Glutamatergic neuron (in vitro differentiated cells): ENCODE results near the gene SRPRA. TPM values are rescaled to one million over a fixed set of nuclear protein-coding genes. Genes with fewer than 3 reads are reported as not detected.

ENCODE experiments used
- DNase-seq: peaks from one replicate; pipeline ENCODE4 v3.0.0; 2022
- H3K27ac Mint-ChIP-seq: one replicate; pipeline ENCODE4 v1.8.0; 2020; ENCODE audit warnings: mild to moderate bottlenecking, mixed read lengths, inconsistent platforms; ENCODE audit not compliant: unreplicated experiment
- H3K27me3 Mint-ChIP-seq: one replicate; pipeline ENCODE4 v1.8.0; 2020; ENCODE audit warnings: mild to moderate bottlenecking, moderate library complexity, mixed read lengths, inconsistent platforms; ENCODE audit not compliant: unreplicated experiment
- H3K36me3 Mint-ChIP-seq: one replicate; pipeline ENCODE4 v1.8.0; 2020; ENCODE audit warnings: mild to moderate bottlenecking, mixed read lengths, inconsistent platforms; ENCODE audit not compliant: unreplicated experiment
- H3K4me1 Mint-ChIP-seq: one replicate; pipeline ENCODE4 v1.8.0; 2020; ENCODE audit warnings: mild to moderate bottlenecking, low read depth, mixed read lengths, inconsistent platforms; ENCODE audit not compliant: unreplicated experiment
- H3K4me3 Mint-ChIP-seq: one replicate; pipeline ENCODE4 v1.8.0; 2020; ENCODE audit warnings: mild to moderate bottlenecking, mixed read lengths, inconsistent platforms; ENCODE audit not compliant: unreplicated experiment
- H3K9me3 Mint-ChIP-seq: one replicate; pipeline ENCODE4 v1.8.0; 2020; ENCODE audit warnings: mild to moderate bottlenecking, moderate library complexity, mixed read lengths, inconsistent platforms; ENCODE audit not compliant: unreplicated experiment
- total RNA-seq: library from RNA; stranded (reverse); fragmentation: NEBNext Ultra II Directional; extraction: Animal tissue kit (Norgen Biotek cat#: 25700); gene quantifications from one replicate; pipeline ENCODE4 v1.2.1, GENCODE V29; 2021; ENCODE audit not compliant: unreplicated experiment
- TF ChIP-seq, protein P1 (sequence below): fragments of 200-600 bp; sonication (generic); IDR thresholded peaks from one replicate; pipeline ENCODE4 v1.5.0; 2021; ENCODE audit not compliant: partially characterized antibody, unreplicated experiment

The SRPRA gene
- total RNA-seq, 1 donor from 2014 or later = 58.0 TPM

- H3K9me3 Mint-ChIP-seq = peaks cover 6% of the 10 kb centered on the region
- DNase-seq = no peak
- no peak overlapping the region for H3K4me3 Mint-ChIP-seq
- TF ChIP-seq, protein P1, sequence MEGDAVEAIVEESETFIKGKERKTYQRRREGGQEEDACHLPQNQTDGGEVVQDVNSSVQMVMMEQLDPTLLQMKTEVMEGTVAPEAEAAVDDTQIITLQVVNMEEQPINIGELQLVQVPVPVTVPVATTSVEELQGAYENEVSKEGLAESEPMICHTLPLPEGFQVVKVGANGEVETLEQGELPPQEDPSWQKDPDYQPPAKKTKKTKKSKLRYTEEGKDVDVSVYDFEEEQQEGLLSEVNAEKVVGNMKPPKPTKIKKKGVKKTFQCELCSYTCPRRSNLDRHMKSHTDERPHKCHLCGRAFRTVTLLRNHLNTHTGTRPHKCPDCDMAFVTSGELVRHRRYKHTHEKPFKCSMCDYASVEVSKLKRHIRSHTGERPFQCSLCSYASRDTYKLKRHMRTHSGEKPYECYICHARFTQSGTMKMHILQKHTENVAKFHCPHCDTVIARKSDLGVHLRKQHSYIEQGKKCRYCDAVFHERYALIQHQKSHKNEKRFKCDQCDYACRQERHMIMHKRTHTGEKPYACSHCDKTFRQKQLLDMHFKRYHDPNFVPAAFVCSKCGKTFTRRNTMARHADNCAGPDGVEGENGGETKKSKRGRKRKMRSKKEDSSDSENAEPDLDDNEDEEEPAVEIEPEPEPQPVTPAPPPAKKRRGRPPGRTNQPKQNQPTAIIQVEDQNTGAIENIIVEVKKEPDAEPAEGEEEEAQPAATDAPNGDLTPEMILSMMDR = no peak
- peaks cover 9% of the 10 kb centered on the region for H3K27me3 Mint-ChIP-seq
- H3K27ac Mint-ChIP-seq = no peak overlapping the region
- H3K36me3 Mint-ChIP-seq = no peaks in the 10 kb centered on the region
- peaks cover 2% of the 10 kb centered on the region for H3K4me1 Mint-ChIP-seq
Observed at GRCh38 chr11:126265811-126266210, 2.9 kb downstream of the SRPRA start.

DNA sequence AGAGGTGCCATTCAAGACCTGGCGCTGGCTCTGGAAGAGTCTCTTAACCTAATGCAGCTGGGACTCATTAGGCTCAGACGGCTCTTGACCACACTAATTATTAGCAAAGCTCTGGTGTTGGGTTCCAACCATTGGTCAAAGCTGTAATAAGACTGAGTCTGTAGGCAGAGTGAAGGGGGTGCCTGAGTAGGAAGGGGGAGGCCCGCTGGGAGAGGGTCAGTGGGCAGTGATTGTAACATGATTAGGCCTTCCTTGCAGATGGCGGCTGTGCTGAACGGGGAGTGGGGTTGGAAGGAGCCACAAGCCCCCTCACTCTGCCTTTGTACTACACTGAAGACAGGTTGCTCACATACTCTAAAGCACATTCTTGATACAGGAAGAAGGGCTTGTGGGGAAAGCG, 5.2 kb downstream of the SRPRA start:
- Mint-ChIP-seq H3K4me1 (no peaks in the 10 kb centered on the region), H3K36me3 (no peaks in the 10 kb centered on the region), H3K9me3 (peaks cover 6% of the 10 kb centered on the region), H3K27ac (no peak overlapping the region), H3K27me3 (peaks cover 7% of the 10 kb centered on the region), H3K4me3 (no peak overlapping the region)
- TF ChIP-seq, protein P1 = no peak
- no peak for DNase-seq

DNA sequence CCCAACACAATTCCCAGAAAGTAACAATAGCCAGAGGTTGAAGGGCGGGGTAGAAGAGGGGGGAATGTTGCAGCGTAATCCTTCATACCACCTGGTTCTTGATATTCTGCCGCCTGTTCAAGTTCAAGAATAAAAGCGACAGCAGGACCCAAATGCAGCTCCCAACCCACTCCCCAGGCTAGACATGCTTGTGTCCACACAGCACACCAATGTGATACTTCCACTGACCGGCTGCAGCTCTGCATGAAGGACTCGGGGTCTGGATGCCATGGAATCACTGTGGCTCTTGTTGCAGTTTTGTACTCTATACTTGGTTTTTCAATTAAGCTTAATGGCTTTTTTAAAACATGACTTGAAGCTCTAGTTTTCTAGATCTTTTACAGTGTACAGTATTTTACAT, 6.5 kb downstream of the SRPRA start:
- H3K36me3 Mint-ChIP-seq = no peaks in the 10 kb centered on the region
- TF ChIP-seq, protein P1 = no peak
- no peak for DNase-seq
- H3K27me3 Mint-ChIP-seq = peaks cover 3% of the 10 kb centered on the region
- no peaks in the 10 kb centered on the region for H3K4me1 Mint-ChIP-seq
- peaks cover 1% of the 10 kb centered on the region for H3K9me3 Mint-ChIP-seq
- no peak overlapping the region for H3K4me3 Mint-ChIP-seq
- H3K27ac Mint-ChIP-seq = no peak overlapping the region

DNA sequence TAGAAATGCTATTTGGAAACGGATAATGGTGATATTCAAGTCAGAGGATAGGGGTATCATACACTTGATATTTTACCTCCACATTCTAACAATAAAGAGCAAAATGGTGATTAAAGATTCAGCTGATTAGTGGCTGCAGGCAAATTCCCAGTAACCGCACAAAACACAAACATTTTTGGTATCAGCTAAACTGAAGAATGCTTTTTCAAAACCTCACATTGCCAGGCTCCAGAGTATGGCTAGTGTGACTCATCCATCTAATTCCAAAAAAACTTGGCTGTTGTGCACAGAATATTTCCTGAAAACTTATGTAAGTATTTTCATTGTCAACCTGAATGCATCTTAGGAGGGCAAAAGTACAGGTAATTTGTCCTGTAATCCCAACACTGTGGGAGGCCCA, 10.9 kb downstream of the SRPRA start:
- H3K4me1 Mint-ChIP-seq = no peaks in the 10 kb centered on the region
- H3K9me3 Mint-ChIP-seq = no peaks in the 10 kb centered on the region
- H3K36me3 Mint-ChIP-seq = no peaks in the 10 kb centered on the region
- H3K27me3 Mint-ChIP-seq = peaks cover 1% of the 10 kb centered on the region
- H3K27ac Mint-ChIP-seq = no peak overlapping the region
- TF ChIP-seq, protein P1 = no peak
- DNase-seq = no peak
- H3K4me3 Mint-ChIP-seq = no peak overlapping the region

- H3K9me3 Mint-ChIP-seq = no peaks in the 10 kb centered on the region
- no peaks in the 10 kb centered on the region for H3K4me1 Mint-ChIP-seq
- H3K4me3 Mint-ChIP-seq = no peak overlapping the region
- H3K27ac Mint-ChIP-seq = no peak overlapping the region
- no peaks in the 10 kb centered on the region for H3K36me3 Mint-ChIP-seq
- TF ChIP-seq, protein P1 = no peak
- DNase-seq = no peak
- H3K27me3 Mint-ChIP-seq = peaks cover 1% of the 10 kb centered on the region
Observed at GRCh38 chr11:126257144-126257543, 11.6 kb downstream of the SRPRA start.
